Tibial nerve (tissue), 4 donors: ENCODE data around the gene VWF.
"Not testable (repeated sequence)": the region's sequence is repeated elsewhere in the genome, so short reads cannot be mapped to it uniquely, and the experiment has no call there.

Source experiments
- CTCF ChIP-seq, 5 experiments: fragments of 200-600 bp in 3 of 5; fragments of 450-650 bp in 2 of 5; sonication (generic) in 3 of 5; IDR thresholded peaks; one replicate each; pipeline ENCODE4 v1.5.1; 2016 to 2019; ENCODE audit warnings: antibody characterized with exemption in 5 of 5, mild to moderate bottlenecking in 3 of 5, moderate library complexity in 2 of 5
- EP300 ChIP-seq, 2 donors: sonication (generic); formaldehyde crosslinking; IDR thresholded peaks; one replicate each; pipeline ENCODE4 v1.6.1; 2017; ENCODE audit warnings: antibody characterized with exemption in 2 of 2, mild to moderate bottlenecking in 1 of 2

GRCh38 chr12:6015271-6015670 lies 109.2 kb downstream of the VWF start:
- TF ChIP-seq EP300, CTCF (IDR thresholded peaks at IDR 0.05): not testable (repeated sequence)
